Measurements from ENCODE around the gene SLC66A2.

DNA sequence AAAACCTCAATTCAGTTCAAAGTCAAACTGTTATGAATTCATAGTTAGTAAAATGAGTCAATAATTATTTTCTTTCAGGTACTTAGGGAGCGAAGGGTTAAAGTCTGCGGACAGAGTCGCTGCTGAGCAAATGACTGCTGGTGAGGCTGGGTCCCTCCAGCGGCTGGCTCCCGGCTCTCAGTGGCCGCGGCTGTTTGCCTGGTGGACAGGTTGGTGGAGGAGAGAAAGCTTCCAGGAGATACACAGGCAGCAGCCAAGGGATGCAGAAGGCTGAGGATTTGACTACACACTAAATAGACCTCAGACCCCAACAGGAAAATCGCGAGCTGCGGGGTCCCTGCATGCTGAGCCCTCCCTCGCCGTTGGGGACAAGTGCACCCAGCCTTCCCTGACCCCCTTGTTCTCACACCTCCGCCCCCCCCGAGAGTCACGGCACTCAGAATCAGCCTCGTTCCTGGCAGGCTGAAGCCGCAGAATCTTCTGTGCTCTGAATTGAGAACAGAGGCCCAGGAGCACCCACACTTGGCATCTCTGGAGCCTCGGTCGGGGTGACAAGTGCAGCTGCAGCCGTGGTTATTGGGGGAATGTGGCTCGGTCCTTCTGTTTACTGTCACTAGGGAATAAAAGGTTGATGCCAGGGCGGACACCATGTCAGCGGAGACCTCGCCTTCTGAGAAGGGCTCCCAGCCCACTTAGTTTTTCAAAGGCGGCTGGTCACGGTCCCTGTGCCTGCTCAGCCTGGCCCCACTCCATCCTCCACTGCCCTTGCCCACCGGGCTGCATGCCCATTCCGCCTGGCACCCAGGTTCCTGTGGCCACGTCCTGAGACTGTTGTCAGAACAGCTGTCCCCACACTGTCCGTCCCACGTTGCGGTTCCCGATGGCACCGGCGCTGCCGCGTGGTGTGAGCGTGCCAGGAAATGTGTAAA is 74.0 kb downstream of the SLC66A2 start:
- TF ChIP-seq, protein P1, sequence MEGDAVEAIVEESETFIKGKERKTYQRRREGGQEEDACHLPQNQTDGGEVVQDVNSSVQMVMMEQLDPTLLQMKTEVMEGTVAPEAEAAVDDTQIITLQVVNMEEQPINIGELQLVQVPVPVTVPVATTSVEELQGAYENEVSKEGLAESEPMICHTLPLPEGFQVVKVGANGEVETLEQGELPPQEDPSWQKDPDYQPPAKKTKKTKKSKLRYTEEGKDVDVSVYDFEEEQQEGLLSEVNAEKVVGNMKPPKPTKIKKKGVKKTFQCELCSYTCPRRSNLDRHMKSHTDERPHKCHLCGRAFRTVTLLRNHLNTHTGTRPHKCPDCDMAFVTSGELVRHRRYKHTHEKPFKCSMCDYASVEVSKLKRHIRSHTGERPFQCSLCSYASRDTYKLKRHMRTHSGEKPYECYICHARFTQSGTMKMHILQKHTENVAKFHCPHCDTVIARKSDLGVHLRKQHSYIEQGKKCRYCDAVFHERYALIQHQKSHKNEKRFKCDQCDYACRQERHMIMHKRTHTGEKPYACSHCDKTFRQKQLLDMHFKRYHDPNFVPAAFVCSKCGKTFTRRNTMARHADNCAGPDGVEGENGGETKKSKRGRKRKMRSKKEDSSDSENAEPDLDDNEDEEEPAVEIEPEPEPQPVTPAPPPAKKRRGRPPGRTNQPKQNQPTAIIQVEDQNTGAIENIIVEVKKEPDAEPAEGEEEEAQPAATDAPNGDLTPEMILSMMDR (IDR thresholded peaks at IDR 0.05): no peak
- TF ChIP-seq EP300 (IDR thresholded peaks at IDR 0.05; ENCODE audit: low read depth) (no peak), POLR2AphosphoS5 (IDR thresholded peaks at IDR 0.05) (no peak), POLR2A (IDR thresholded peaks at IDR 0.05) (no peak)

Measured in transverse colon (tissue), 4 donors.